SH-SY5Y (cell line): ENCODE data around the gene POLD2.

Experiments used
- GATA2 ChIP-seq: IDR thresholded peaks from 2 replicates; pipeline ENCODE4 v1.6.1; 2011; ENCODE audit warnings: mild to moderate bottlenecking, low read depth, low read length
- GATA3 ChIP-seq: IDR thresholded peaks from 2 replicates; pipeline ENCODE4 v1.6.1; 2011; ENCODE audit warnings: low read depth, mild to moderate bottlenecking, low read length, moderate library complexity

DNA sequence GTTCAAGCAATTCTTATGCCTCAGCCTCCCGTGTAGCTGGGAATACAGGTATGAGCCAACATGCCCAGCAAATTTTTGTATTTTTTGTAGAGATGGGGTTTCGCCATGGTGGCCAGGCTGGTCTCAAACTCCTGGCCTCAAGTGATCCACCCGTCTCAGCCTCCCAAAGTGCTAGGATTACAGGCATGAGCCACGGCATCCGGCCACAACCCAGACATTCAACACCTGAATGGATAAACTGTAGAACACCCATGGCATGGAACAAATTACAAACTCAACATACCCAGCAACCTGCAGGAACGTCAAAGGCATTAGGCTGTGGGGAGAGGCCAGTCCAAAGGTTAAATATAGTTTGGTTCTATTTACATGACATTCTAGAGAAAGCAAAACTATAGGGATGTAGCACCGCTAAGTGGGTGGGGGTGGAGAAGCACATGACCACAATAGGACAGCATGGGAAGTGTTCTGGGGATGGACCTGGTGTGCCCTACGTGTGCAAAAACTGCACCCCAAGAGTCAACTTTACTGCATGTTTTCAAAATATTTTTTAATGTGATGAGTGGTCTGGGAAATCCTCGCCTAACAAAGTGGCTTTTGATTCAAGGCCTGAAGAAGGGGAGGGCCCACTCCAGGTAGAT is 51.5 kb downstream of the POLD2 start:
- TF ChIP-seq GATA2 (no peak), GATA3 (no peak)
